GM12872 (cell line): ENCODE results near the gene GPHA2.

ENCODE experiments used
- TF ChIP-seq, protein P1 (sequence below): IDR thresholded peaks from 3 replicates; pipeline ENCODE4 v1.5.1; 2011; ENCODE audit warnings: low read depth, mild to moderate bottlenecking, low read length, moderate library complexity; ENCODE audit not compliant: insufficient read depth

Gene GPHA2

DNA sequence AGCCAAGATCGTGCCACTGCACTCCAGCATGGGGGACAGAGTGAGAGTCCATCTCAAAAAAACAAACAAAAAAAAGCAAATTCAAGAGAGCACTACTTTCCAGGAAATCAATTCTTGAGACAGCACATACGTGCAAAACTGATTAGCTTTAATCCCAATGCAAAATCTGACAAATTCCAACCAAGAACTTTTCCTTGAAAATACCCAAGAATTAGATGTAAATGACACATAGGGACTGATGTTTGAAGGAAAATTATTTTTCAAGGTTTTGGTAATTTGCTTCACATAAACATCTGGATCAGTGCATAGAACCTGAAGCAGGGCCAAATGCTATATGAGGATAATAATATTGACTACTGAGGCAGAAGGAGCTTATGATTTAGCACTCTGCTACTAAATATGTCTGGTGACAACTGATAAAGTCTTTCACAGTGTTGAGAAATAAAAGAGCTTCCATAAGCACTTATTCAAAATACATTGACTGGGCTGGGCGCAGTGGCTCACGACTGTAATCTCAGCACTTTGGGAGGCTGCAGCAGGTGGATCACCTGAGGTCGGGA, 27.5 kb upstream of the GPHA2 start:
- TF ChIP-seq, protein P1, sequence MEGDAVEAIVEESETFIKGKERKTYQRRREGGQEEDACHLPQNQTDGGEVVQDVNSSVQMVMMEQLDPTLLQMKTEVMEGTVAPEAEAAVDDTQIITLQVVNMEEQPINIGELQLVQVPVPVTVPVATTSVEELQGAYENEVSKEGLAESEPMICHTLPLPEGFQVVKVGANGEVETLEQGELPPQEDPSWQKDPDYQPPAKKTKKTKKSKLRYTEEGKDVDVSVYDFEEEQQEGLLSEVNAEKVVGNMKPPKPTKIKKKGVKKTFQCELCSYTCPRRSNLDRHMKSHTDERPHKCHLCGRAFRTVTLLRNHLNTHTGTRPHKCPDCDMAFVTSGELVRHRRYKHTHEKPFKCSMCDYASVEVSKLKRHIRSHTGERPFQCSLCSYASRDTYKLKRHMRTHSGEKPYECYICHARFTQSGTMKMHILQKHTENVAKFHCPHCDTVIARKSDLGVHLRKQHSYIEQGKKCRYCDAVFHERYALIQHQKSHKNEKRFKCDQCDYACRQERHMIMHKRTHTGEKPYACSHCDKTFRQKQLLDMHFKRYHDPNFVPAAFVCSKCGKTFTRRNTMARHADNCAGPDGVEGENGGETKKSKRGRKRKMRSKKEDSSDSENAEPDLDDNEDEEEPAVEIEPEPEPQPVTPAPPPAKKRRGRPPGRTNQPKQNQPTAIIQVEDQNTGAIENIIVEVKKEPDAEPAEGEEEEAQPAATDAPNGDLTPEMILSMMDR, result no peak

DNA sequence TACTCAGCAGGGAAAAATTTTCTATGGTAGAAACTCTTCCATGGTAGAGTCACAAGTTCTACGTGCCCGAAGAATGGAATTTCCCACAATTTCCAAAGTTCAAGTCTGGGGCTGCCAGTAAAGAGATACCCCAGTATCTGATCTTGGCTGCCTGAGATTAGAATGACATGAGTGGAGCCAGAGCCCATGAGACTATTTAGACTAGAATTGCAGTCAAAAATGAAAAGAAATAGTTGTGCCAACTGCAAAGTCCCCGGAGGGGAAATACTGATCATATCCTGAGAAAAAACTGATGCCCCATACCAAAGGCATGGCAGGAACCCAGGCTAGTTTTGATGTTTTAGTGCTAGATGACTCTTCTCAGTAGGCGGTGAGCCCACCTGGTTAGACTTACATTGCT, 25.0 kb upstream of the GPHA2 start:
- TF ChIP-seq, protein P1, result no peak

DNA sequence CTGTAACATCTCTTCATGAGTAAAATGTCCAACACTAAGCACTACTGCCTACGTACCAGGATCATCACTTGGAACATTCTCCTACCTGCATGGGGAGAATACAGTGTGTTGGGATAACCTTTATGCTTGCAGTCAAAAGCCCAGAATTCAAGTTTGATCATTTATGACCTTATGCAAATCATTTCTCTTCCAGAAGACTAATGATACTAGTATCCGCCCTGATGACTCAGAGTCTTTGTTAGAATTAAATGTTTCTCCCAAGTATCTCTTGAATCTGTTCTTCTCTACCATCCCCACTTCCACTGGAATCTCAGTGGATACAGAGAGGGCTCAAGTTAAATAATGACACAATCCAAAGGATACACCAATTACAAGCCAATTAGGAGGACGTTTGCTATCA, 23.8 kb upstream of the GPHA2 start:
- TF ChIP-seq, protein P1, result no peak

DNA sequence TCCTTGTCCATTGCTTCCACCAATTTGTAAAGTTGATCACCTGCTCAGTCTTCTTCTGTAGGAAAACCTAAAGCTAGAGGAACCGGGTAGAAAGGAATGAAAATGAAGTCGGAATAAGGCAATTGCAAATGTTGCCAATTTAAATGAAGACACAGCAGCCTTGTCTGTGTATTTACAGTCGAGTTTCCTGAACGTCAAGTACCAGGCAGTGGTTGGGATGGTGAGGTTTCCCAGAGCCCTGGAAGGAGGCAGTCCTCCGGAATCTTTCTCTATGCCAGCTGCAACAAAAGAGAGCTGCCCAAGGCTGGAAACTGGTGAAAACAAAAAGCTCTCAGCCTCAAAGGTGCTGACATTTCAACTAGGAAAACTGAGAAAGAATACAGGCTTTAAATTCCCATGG, 18.5 kb upstream of the GPHA2 start:
- TF ChIP-seq, protein P1, result no peak

DNA sequence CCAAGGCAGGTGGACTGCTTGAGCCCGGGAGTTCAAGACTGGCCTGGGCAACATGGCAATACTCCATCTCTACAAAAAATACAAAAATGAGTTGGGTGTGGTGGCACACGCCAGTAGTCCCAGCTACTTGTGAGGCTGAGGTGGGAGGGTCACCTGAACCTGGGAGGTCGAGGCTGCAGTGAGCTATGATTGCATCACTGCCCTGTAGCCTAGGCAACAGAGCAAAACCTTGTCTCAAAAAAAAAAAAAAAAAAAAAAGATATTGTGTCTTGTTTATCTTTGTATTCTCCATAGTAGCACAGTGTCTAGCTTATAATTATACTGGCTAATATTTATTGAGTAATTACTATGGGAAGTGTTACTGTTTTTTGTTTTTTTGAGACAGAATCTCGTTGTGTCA, 15.8 kb upstream of the GPHA2 start:
- TF ChIP-seq, protein P1, result no peak

DNA sequence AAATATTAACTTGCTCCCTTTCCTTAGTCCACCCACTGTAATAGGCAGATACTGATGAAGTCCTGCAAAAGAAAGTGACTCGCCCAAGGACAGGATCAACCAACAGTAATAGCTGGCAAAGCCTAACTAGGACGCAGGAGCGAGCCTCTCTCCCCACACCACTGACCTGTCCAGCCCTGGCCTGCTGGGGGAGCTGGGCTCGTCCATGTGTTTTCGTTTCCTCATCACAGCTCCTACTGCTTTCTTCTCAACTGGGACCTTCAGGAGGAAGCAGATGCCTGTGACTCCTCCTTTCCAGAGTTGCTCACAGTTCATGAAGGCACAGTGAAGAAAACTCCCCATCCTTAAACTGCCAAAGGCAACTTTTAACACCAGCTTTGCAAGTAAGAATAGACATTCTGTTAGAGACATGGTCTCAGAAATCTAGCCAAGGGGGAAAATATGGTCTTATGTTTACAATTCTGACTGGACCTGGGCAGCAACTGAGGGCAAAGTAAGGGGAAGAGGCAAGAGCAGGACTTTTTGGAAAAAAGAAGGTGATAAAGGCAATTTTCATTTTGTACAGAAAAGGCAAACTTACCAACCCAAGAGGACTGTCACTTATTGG, 11.6 kb upstream of the GPHA2 start:
- TF ChIP-seq, protein P1, result no peak

DNA sequence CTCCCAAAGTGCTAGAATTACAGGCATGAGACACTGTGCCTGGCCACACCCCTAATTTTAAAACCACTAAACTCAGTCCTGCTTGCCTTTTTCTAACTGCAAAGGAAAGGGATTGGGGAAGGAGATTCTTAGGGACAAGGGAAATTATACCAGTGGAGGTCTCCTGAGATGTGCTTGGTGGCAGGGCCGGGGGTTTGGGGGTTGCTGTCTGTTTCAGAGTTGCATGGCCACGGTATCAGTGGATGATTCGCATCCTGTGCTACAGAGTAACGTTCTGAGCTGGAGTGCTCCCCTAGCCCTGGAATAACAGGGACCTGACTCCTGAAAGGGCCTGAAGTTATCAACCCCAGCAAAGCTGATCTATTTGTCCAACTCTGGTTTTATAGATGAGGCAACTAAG, 846 bp upstream of the GPHA2 start:
- TF ChIP-seq, protein P1, result no peak
